D341Med (cell line): ENCODE measurements around the gene RPS6KB1.
A peak's percentile ranks its signal among the peaks of the same experiment; 100 is the strongest.
"Not testable (repeated sequence)": the region's sequence is repeated elsewhere in the genome, so short reads cannot be mapped to it uniquely, and the experiment has no call there.

Experiments used
- DNase-seq: peaks from one replicate; pipeline ENCODE4 v3.0.0; 2012; ENCODE audit warnings: low spot score

Gene RPS6KB1

GRCh38 chr17:59872351-59872750 is 20.6 kb upstream of the RPS6KB1 start:
- DNase-seq, result no peak

GRCh38 chr17:59873414-59873813 is 19.5 kb upstream of the RPS6KB1 start:
- not testable (repeated sequence) for DNase-seq

GRCh38 chr17:59874376-59874775 is 18.5 kb upstream of the RPS6KB1 start:
- no peak for DNase-seq

GRCh38 chr17:59876107-59876506 is 16.8 kb upstream of the RPS6KB1 start:
- DNase-seq, result no peak

GRCh38 chr17:59877965-59878364 is 15.0 kb upstream of the RPS6KB1 start:
- no peak for DNase-seq

- no peak for DNase-seq
Measured at GRCh38 chr17:59878624-59879023, 14.3 kb upstream of the RPS6KB1 start.

- DNase-seq, result no peak
Measured at GRCh38 chr17:59884861-59885260, 8.1 kb upstream of the RPS6KB1 start.

GRCh38 chr17:59888145-59888750 is 4.7 kb upstream of the RPS6KB1 start:
- DNase-seq, result no peak

- no peak for DNase-seq
Measured at GRCh38 chr17:59890720-59891119, 2.2 kb upstream of the RPS6KB1 start.

- no peak for DNase-seq
Measured at GRCh38 chr17:59892251-59892923, 534 bp upstream of the RPS6KB1 start.

GRCh38 chr17:59893676-59894100 is 767 bp downstream of the RPS6KB1 start:
- DNase-seq, result peak; percentile 57

- no peak for DNase-seq
Measured at GRCh38 chr17:59897090-59897489, 4.2 kb downstream of the RPS6KB1 start.

- DNase-seq, result peak; percentile 56
Measured at GRCh38 chr17:59899099-59899498, 6.2 kb downstream of the RPS6KB1 start.

GRCh38 chr17:59901604-59902003 is 8.7 kb downstream of the RPS6KB1 start:
- DNase-seq, result no peak

GRCh38 chr17:59903455-59903854 is 10.5 kb downstream of the RPS6KB1 start:
- DNase-seq, result no peak

GRCh38 chr17:59907467-59907866 is 14.5 kb downstream of the RPS6KB1 start:
- DNase-seq, result no peak

GRCh38 chr17:59914274-59914854 is 21.4 kb downstream of the RPS6KB1 start:
- DNase-seq, result peak; percentile 63

- DNase-seq, result no peak
Measured at GRCh38 chr17:59916446-59916845, 23.5 kb downstream of the RPS6KB1 start.

GRCh38 chr17:59920637-59921036 is 27.7 kb downstream of the RPS6KB1 start:
- DNase-seq, result not testable (repeated sequence)

- not testable (repeated sequence) for DNase-seq
Measured at GRCh38 chr17:59930121-59930520, 37.2 kb downstream of the RPS6KB1 start.

- DNase-seq, result not testable (repeated sequence)
Measured at GRCh38 chr17:59930768-59931167, 37.8 kb downstream of the RPS6KB1 start.

- not testable (repeated sequence) for DNase-seq
Measured at GRCh38 chr17:59933317-59933716, 40.4 kb downstream of the RPS6KB1 start.

- DNase-seq, result not testable (repeated sequence)
Measured at GRCh38 chr17:59940697-59941096, 47.8 kb downstream of the RPS6KB1 start.
